HepG2 (cell line): Measurements from ENCODE around the gene DLG2.

Experiments
- CBFB ChIP-seq: sonication (generic); formaldehyde crosslinking; IDR thresholded peaks from 2 replicates; pipeline ENCODE4 v1.4.0; 2020; ENCODE audit warnings: missing genetic modification reagents
- CBX5 ChIP-seq: sonication (generic); formaldehyde crosslinking; IDR thresholded peaks from 2 replicates; pipeline ENCODE4 v1.4.0; 2020; ENCODE audit warnings: missing genetic modification reagents, borderline replicate concordance
- CTCF ChIP-seq: sonication (generic); formaldehyde crosslinking; IDR thresholded peaks from 2 replicates; pipeline ENCODE4 v1.5.0; 2020; ENCODE audit warnings: mild to moderate bottlenecking, missing genetic modification reagents, moderate library complexity
- DRAP1 ChIP-seq: IDR thresholded peaks from 2 replicates; pipeline ENCODE4 v1.6.1; 2016; ENCODE audit warnings: missing genetic modification reagents, missing compliant biosample characterization
- EP300 ChIP-seq, 3 experiments: sonication (generic) in 1 of 3; formaldehyde crosslinking in 1 of 3; IDR thresholded peaks; 2 replicates each; pipeline versions ENCODE4 v1.5.1 to v1.6.1; 2011 to 2020; ENCODE audit warnings: low read depth in 2 of 3, low read length in 2 of 3, borderline replicate concordance in 1 of 3, improper control_type of control experiment in 1 of 3, mild to moderate bottlenecking in 1 of 3, missing genetic modification reagents in 1 of 3, moderate library complexity in 1 of 3
- NFE2L1 ChIP-seq: sonication (generic); formaldehyde crosslinking; IDR thresholded peaks from 2 replicates; pipeline ENCODE4 v1.4.0; 2020; ENCODE audit warnings: missing genetic modification reagents, mild to moderate bottlenecking, borderline replicate concordance
- SIX1 ChIP-seq: sonication (generic); formaldehyde crosslinking; IDR thresholded peaks from 2 replicates; pipeline ENCODE4 v1.4.0; 2020; ENCODE audit warnings: missing genetic modification reagents, borderline replicate concordance
- SRF ChIP-seq: IDR thresholded peaks from 2 replicates; pipeline ENCODE4 v1.6.1; 2011; ENCODE audit warnings: mild to moderate bottlenecking, low read depth, low read length, moderate library complexity
- ZBTB20 ChIP-seq: sonication (generic); formaldehyde crosslinking; IDR thresholded peaks from 2 replicates; pipeline ENCODE4 v1.8.1; 2023; ENCODE audit warnings: missing genetic modification reagents, low read depth, mild to moderate bottlenecking, borderline replicate concordance
- ZBTB43 ChIP-seq: sonication (generic); formaldehyde crosslinking; conservative IDR thresholded peaks from 2 replicates; pipeline ENCODE4 v1.4.0; 2020; ENCODE audit warnings: missing genetic modification reagents
- ZBTB8A ChIP-seq: sonication (generic); formaldehyde crosslinking; IDR thresholded peaks from 2 replicates; pipeline ENCODE4 v1.4.0; 2020; ENCODE audit warnings: mild to moderate bottlenecking, low read depth, missing genetic modification reagents, borderline replicate concordance
- ZFX ChIP-seq: sonication (generic); formaldehyde crosslinking; IDR thresholded peaks from 2 replicates; pipeline ENCODE4 v1.4.0; 2020; ENCODE audit warnings: mild to moderate bottlenecking, low read depth, missing genetic modification reagents, moderate library complexity
- ZNF597 ChIP-seq: sonication (generic); formaldehyde crosslinking; IDR thresholded peaks from 2 replicates; pipeline ENCODE4 v1.5.0; 2020; ENCODE audit warnings: missing genetic modification reagents
- ZNF691 ChIP-seq: sonication (generic); formaldehyde crosslinking; IDR thresholded peaks from 2 replicates; pipeline ENCODE4 v1.4.0; 2020; ENCODE audit warnings: missing genetic modification reagents, low read depth, mild to moderate bottlenecking, borderline replicate concordance

- TF ChIP-seq ZFX (CRISPR knock-in tag) = no peak
- TF ChIP-seq ZNF691 (CRISPR knock-in tag) = no peak
- no peak for TF ChIP-seq CTCF
- TF ChIP-seq ZBTB8A (CRISPR knock-in tag) = no peak
- TF ChIP-seq CBFB (CRISPR knock-in tag) = no peak
- no peak for TF ChIP-seq DRAP1
- no peak for TF ChIP-seq SRF
- TF ChIP-seq ZNF597 (CRISPR knock-in tag) = no peak
- no peak for TF ChIP-seq SIX1 (CRISPR knock-in tag)
- TF ChIP-seq ZBTB20 = no peak
- TF ChIP-seq ZBTB43 (CRISPR knock-in tag) = no peak
- TF ChIP-seq EP300 (IDR thresholded peaks at IDR 0.05; ENCODE audit: low read depth in 2 of 2, low read length in 2 of 2) = no peak
- TF ChIP-seq EP300 (CRISPR knock-in tag; IDR thresholded peaks at IDR 0.05; ENCODE audit: borderline replicate concordance) = no peak
- no peak for TF ChIP-seq NFE2L1 (CRISPR knock-in tag)
- no peak for TF ChIP-seq CBX5 (CRISPR knock-in tag)
These were observed 1858.7 kb downstream of the DLG2 start for GRCh38 chr11:83768489-83768888.
